ENCODE results near the gene DOLPP1. TPM values are rescaled to one million over a fixed set of nuclear protein-coding genes. Genes with fewer than 3 reads are reported as not detected.

The DOLPP1 gene
- polyA plus RNA-seq, 1 donor from 2014 or later, result 31.5 TPM

DNA sequence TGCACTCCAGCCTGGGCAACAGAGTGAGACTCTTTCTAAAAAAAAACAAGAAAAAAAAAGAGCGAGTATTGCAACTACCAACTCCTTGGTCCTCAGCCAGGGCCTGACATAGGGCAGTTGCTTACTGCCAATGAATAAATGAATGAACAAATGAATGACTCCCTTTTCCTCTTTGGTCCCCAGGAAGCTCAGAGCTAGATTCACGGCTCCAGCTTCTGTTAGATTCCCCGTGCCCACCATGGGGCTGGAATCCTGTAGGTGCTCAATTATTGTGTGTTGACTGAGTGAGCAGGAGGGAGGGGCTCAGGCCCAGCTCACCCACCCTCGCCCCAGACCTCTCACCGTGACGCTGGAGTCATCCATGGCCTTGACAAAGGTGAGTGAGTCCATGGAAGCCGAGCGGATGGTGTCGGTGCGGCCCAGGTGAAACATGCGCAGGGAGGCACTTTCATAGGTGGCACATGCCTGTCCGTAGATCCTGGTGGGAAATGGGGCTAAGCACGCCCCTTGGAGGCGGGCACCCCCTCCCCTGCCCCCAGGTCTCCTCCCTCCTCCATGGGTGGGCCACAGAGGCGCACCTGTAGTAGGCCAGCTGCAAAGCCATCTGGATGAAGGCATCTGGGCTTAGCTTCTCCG, 16.9 kb downstream of the DOLPP1 start:
- no peaks in the 10 kb centered on the region for H4K20me1 ChIP-seq (ENCODE audit: insufficient read depth)
- H3K27me3 ChIP-seq (ENCODE audit: insufficient read depth, low read depth, low read length), result no peaks in the 10 kb centered on the region
- no peak overlapping the region for H2AFZ ChIP-seq (ENCODE audit: low read depth, low read length)
- no peak overlapping the region for H3K27ac ChIP-seq (ENCODE audit: low read length)
- no peaks in the 10 kb centered on the region for H3K79me2 ChIP-seq (replicated peaks; ENCODE audit: insufficient read depth, low read length)
- H3K4me2 ChIP-seq (ENCODE audit: low read length), result no peak overlapping the region
- H3K9ac ChIP-seq (ENCODE audit: low read length), result no peak overlapping the region
- H3K36me3 ChIP-seq (ENCODE audit: insufficient read depth, low read length), result no peaks in the 10 kb centered on the region
- no peak overlapping the region for H3K4me3 ChIP-seq (ENCODE audit: low read length)
- no peak for TF ChIP-seq CTCF (IDR thresholded peaks at IDR 0.05; ENCODE audit: poor library complexity, severe bottlenecking)
- TF ChIP-seq SMC3 (conservative IDR thresholded peaks at IDR 0.05; ENCODE audit: poor library complexity), result no peak
- TF ChIP-seq EZH2 (IDR thresholded peaks at IDR 0.05; ENCODE audit: borderline replicate concordance, insufficient read depth, low read length, poor library complexity, severe bottlenecking), result no peak
- TF ChIP-seq, protein P1, sequence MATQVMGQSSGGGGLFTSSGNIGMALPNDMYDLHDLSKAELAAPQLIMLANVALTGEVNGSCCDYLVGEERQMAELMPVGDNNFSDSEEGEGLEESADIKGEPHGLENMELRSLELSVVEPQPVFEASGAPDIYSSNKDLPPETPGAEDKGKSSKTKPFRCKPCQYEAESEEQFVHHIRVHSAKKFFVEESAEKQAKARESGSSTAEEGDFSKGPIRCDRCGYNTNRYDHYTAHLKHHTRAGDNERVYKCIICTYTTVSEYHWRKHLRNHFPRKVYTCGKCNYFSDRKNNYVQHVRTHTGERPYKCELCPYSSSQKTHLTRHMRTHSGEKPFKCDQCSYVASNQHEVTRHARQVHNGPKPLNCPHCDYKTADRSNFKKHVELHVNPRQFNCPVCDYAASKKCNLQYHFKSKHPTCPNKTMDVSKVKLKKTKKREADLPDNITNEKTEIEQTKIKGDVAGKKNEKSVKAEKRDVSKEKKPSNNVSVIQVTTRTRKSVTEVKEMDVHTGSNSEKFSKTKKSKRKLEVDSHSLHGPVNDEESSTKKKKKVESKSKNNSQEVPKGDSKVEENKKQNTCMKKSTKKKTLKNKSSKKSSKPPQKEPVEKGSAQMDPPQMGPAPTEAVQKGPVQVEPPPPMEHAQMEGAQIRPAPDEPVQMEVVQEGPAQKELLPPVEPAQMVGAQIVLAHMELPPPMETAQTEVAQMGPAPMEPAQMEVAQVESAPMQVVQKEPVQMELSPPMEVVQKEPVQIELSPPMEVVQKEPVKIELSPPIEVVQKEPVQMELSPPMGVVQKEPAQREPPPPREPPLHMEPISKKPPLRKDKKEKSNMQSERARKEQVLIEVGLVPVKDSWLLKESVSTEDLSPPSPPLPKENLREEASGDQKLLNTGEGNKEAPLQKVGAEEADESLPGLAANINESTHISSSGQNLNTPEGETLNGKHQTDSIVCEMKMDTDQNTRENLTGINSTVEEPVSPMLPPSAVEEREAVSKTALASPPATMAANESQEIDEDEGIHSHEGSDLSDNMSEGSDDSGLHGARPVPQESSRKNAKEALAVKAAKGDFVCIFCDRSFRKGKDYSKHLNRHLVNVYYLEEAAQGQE (IDR thresholded peaks at IDR 0.05; ENCODE audit: borderline replicate concordance), result no peak
- no peak for TF ChIP-seq RAD21 (conservative IDR thresholded peaks at IDR 0.05)
- no peak for TF ChIP-seq EP300 (conservative IDR thresholded peaks at IDR 0.05; ENCODE audit: poor library complexity, severe bottlenecking)
- no peak for TF ChIP-seq MXI1 (conservative IDR thresholded peaks at IDR 0.05; ENCODE audit: poor library complexity, severe bottlenecking)
- no peak for TF ChIP-seq POLR2AphosphoS5 (IDR thresholded peaks at IDR 0.05)
- no peak for TF ChIP-seq TAF1 (IDR thresholded peaks at IDR 0.05; ENCODE audit: low read depth)
- no peaks in the 10 kb centered on the region for H3K9me2 ChIP-seq (ENCODE audit: insufficient read depth, low read length)
- H3F3A ChIP-seq (ENCODE audit: insufficient read depth, low read length, poor library complexity, severe bottlenecking), result no peaks in the 10 kb centered on the region
- H3K9me3 ChIP-seq (ENCODE audit: low read length), result no peaks in the 10 kb centered on the region

GRCh38 chr9:129098328-129098727, 17.4 kb downstream of the DOLPP1 start:
- no peaks in the 10 kb centered on the region for H3K27me3 ChIP-seq (ENCODE audit: insufficient read depth, low read depth, low read length)
- no peak overlapping the region for H3K27ac ChIP-seq (ENCODE audit: low read length)
- no peak overlapping the region for H3K9ac ChIP-seq (ENCODE audit: low read length)
- H3K9me3 ChIP-seq (ENCODE audit: low read length), result no peaks in the 10 kb centered on the region
- no peaks in the 10 kb centered on the region for H4K20me1 ChIP-seq (ENCODE audit: insufficient read depth)
- no peak overlapping the region for H3K4me3 ChIP-seq (ENCODE audit: low read length)
- H2AFZ ChIP-seq (ENCODE audit: low read depth, low read length), result no peak overlapping the region
- no peaks in the 10 kb centered on the region for H3K36me3 ChIP-seq (ENCODE audit: insufficient read depth, low read length)
- H3K79me2 ChIP-seq (replicated peaks; ENCODE audit: insufficient read depth, low read length), result no peaks in the 10 kb centered on the region
- H3K9me2 ChIP-seq (ENCODE audit: insufficient read depth, low read length), result no peaks in the 10 kb centered on the region
- no peaks in the 10 kb centered on the region for H3F3A ChIP-seq (ENCODE audit: insufficient read depth, low read length, poor library complexity, severe bottlenecking)
- no peak overlapping the region for H3K4me2 ChIP-seq (ENCODE audit: low read length)
- TF ChIP-seq, protein P1 (IDR thresholded peaks at IDR 0.05; ENCODE audit: borderline replicate concordance), result no peak
- TF ChIP-seq MXI1 (conservative IDR thresholded peaks at IDR 0.05; ENCODE audit: poor library complexity, severe bottlenecking) (no peak), RAD21 (conservative IDR thresholded peaks at IDR 0.05) (no peak), CTCF (IDR thresholded peaks at IDR 0.05; ENCODE audit: poor library complexity, severe bottlenecking) (no peak), EZH2 (IDR thresholded peaks at IDR 0.05; ENCODE audit: borderline replicate concordance, insufficient read depth, low read length, poor library complexity, severe bottlenecking) (no peak), EP300 (conservative IDR thresholded peaks at IDR 0.05; ENCODE audit: poor library complexity, severe bottlenecking) (no peak), TAF1 (IDR thresholded peaks at IDR 0.05; ENCODE audit: low read depth) (no peak), POLR2AphosphoS5 (IDR thresholded peaks at IDR 0.05) (no peak), SMC3 (conservative IDR thresholded peaks at IDR 0.05; ENCODE audit: poor library complexity) (no peak)
